SH-SY5Y (cell line): Measurements from ENCODE around the gene LGALS8.

Source experiments
- GATA2 ChIP-seq: IDR thresholded peaks from 2 replicates; pipeline ENCODE4 v1.6.1; 2011; ENCODE audit warnings: mild to moderate bottlenecking, low read depth, low read length
- GATA3 ChIP-seq: IDR thresholded peaks from 2 replicates; pipeline ENCODE4 v1.6.1; 2011; ENCODE audit warnings: low read depth, mild to moderate bottlenecking, low read length, moderate library complexity

- no peak for TF ChIP-seq GATA2
- no peak for TF ChIP-seq GATA3
Measured at GRCh38 chr1:236540813-236541465, 17.2 kb downstream of the LGALS8 start.
